ENCODE results near the gene OAF. TPM values are rescaled to one million over a fixed set of nuclear protein-coding genes. Genes with fewer than 3 reads are reported as not detected.

The OAF gene
- total and polyA plus RNA-seq, 2 of the 8 experiments (the other 6 are each of a cell fraction or from before 2014, with no cell fraction given): 1.3 to 1.5 TPM

GRCh38 chr11:120231963-120232362, 21.1 kb downstream of the OAF start (continued):
- TF ChIP-seq CHD7 (IDR thresholded peaks at IDR 0.05; ENCODE audit: insufficient replicate concordance, low read length): no peak
- no peak for TF ChIP-seq NANOG (IDR thresholded peaks at IDR 0.05; ENCODE audit: insufficient read depth, low read depth, low read length, poor library complexity, severe bottlenecking)
- no peak for TF ChIP-seq CTBP2 (IDR thresholded peaks at IDR 0.05; ENCODE audit: borderline replicate concordance, insufficient read depth, insufficient read length, low read length)
- no peak for TF ChIP-seq SUZ12 (IDR thresholded peaks at IDR 0.05; ENCODE audit: low read length)
- TF ChIP-seq SAP30 (IDR thresholded peaks at IDR 0.05; ENCODE audit: insufficient read depth, insufficient replicate concordance, low read length): no peak
- no peak for TF ChIP-seq ASH2L (IDR thresholded peaks at IDR 0.05; ENCODE audit: low read length)
- no peak for TF ChIP-seq KDM5A (IDR thresholded peaks at IDR 0.05; ENCODE audit: low read length)
- TF ChIP-seq TBP (IDR thresholded peaks at IDR 0.05; ENCODE audit: low read depth, low read length): no peak
- no peak for TF ChIP-seq RBBP5 (IDR thresholded peaks at IDR 0.05; ENCODE audit: borderline replicate concordance, low read depth, low read length)
- no peak for TF ChIP-seq RXRA (IDR thresholded peaks at IDR 0.05; ENCODE audit: insufficient read depth, low read depth, low read length)
- no peak for TF ChIP-seq SIN3A (conservative IDR thresholded peaks at IDR 0.05 in 1 of 2, IDR thresholded peaks at IDR 0.05 in 1 of 2; ENCODE audit: low read depth in 1 of 2, low read length in 2 of 2)

Measured in H1 (cell line).